ENCODE results near the gene DIP2A. TPM values are rescaled to one million over a fixed set of nuclear protein-coding genes. Genes with fewer than 3 reads are reported as not detected.
A peak's percentile ranks its signal among the peaks of the same experiment; 100 is the strongest.

DIP2A gene
- total and polyA plus RNA-seq, 11 donors = 13.4 to 31.9 (median 22.6) TPM

DNA sequence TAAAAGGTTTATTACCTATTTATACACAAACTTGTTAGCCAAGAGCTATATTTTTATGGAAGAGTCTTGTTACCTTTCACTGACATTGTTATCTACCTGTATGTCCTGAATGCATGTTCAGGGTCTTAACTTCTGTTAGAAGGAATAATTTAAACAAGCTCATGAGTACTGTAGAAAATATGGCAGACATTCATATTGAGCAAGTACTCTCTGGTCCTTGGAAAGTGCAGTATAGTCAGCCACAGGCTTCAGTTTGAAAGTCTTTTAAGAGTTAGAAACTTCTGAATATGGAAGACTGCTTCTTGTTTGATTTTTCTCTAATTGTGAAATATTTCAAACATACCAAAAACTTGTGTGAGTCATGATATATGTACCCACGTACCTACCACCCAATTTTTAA is 16.6 kb downstream of the DIP2A start:
- TF ChIP-seq, protein P1, sequence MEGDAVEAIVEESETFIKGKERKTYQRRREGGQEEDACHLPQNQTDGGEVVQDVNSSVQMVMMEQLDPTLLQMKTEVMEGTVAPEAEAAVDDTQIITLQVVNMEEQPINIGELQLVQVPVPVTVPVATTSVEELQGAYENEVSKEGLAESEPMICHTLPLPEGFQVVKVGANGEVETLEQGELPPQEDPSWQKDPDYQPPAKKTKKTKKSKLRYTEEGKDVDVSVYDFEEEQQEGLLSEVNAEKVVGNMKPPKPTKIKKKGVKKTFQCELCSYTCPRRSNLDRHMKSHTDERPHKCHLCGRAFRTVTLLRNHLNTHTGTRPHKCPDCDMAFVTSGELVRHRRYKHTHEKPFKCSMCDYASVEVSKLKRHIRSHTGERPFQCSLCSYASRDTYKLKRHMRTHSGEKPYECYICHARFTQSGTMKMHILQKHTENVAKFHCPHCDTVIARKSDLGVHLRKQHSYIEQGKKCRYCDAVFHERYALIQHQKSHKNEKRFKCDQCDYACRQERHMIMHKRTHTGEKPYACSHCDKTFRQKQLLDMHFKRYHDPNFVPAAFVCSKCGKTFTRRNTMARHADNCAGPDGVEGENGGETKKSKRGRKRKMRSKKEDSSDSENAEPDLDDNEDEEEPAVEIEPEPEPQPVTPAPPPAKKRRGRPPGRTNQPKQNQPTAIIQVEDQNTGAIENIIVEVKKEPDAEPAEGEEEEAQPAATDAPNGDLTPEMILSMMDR (IDR thresholded peaks at IDR 0.05) = no peak
- no peak for TF ChIP-seq POLR2A (IDR thresholded peaks at IDR 0.05)
- H3K4me1 ChIP-seq = peaks cover 0 to 38% (median 18%) of the 10 kb centered on the region in 12 donors
- H3K27ac ChIP-seq = no peak overlapping the region
- no peak overlapping the region for H3K4me3 ChIP-seq
- H3K9me3 ChIP-seq = no peaks in the 10 kb centered on the region
- no peak for ATAC-seq
- H3K36me3 ChIP-seq = peaks cover 0 to 21% (median under 1%) of the 10 kb centered on the region in 9 donors
- WGBS, 4 donors = 92 to 100% (median 94%) methylated on average over 1 of the region's 1 CpG
- DNase-seq = no peak
- intact Hi-C loops (cut with DNase I) = no loop called here
- H3K27me3 ChIP-seq = no peaks in the 10 kb centered on the region

GRCh38 chr21:46477765-46478164 is 19.1 kb downstream of the DIP2A start:
- Histone ChIP-seq H3K4me1 (peaks cover 0 to 25% (median 13%) of the 10 kb centered on the region in 12 donors), H3K27me3 (no peaks in the 10 kb centered on the region), H3K9me3 (no peaks in the 10 kb centered on the region), H3K4me3 (no peak overlapping the region), H3K27ac (no peak overlapping the region), H3K36me3 (peaks cover 0 to 23% (median 5%) of the 10 kb centered on the region in 9 donors)
- ATAC-seq (no peak), DNase-seq (no peak)
- 94 to 96% (median 95%) methylated on average over 7 of the region's 7 CpGs for WGBS, 4 donors
- intact Hi-C loops (cut with DNase I) = no loop called here
- TF ChIP-seq, protein P1 (IDR thresholded peaks at IDR 0.05) = no peak
- TF ChIP-seq POLR2A (IDR thresholded peaks at IDR 0.05) = no peak

- Histone ChIP-seq H3K9me3 (no peaks in the 10 kb centered on the region), H3K27me3 (no peaks in the 10 kb centered on the region), H3K36me3 (peaks cover 0 to 23% (median 5%) of the 10 kb centered on the region in 9 donors), H3K27ac (no peak overlapping the region), H3K4me3 (no peak overlapping the region), H3K4me1 (peaks cover 0 to 34% (median 18%) of the 10 kb centered on the region in 12 donors)
- TF ChIP-seq, protein P1 (IDR thresholded peaks at IDR 0.05) = no peak
- no peak for TF ChIP-seq POLR2A (IDR thresholded peaks at IDR 0.05)
- no peak for DNase-seq
- peak in 1 of 4 donors; percentile 38 for ATAC-seq
- intact Hi-C loops (cut with DNase I) = no loop called here
- WGBS, 4 donors = 13 to 27% (median 26%) methylated on average over 2 of the region's 2 CpGs
These were observed 20.2 kb downstream of the DIP2A start for GRCh38 chr21:46478910-46479309.

DNA sequence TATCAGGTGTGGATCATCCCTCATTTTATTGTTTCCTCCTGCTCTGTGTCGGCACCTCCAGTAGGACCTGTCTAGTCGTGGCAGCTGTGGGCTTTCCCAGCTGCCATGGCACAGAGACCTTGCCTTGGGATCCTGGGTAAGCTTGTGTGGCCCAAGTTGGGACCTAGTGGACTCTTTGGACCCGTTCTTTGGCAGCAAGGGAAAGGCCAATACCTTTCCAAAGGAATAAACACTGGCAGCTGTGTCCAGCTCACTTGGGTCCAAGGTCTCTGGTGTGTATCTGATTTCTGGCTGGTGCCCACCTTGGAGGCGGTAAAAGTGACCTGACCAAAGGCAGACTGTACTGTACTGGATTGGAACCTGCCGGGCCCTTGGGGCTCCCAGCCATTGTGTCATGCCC is 21.8 kb downstream of the DIP2A start:
- Histone ChIP-seq H3K27ac (no peak overlapping the region), H3K27me3 (no peaks in the 10 kb centered on the region), H3K4me3 (no peak overlapping the region), H3K36me3 (peaks cover 0 to 32% (median 5%) of the 10 kb centered on the region in 9 donors), H3K4me1 (peaks cover 0 to 33% (median 16%) of the 10 kb centered on the region in 12 donors), H3K9me3 (no peaks in the 10 kb centered on the region)
- intact Hi-C loops (cut with DNase I) = no loop called here
- no peak for TF ChIP-seq POLR2A (IDR thresholded peaks at IDR 0.05)
- TF ChIP-seq, protein P1 (IDR thresholded peaks at IDR 0.05) = no peak
- DNase-seq (no peak), ATAC-seq (no peak)
- WGBS, 4 donors = 90 to 100% (median 94%) methylated on average over 2 to 5 of the region's 5 CpGs
